Measurements from ENCODE around the gene ZFYVE26.

DNA sequence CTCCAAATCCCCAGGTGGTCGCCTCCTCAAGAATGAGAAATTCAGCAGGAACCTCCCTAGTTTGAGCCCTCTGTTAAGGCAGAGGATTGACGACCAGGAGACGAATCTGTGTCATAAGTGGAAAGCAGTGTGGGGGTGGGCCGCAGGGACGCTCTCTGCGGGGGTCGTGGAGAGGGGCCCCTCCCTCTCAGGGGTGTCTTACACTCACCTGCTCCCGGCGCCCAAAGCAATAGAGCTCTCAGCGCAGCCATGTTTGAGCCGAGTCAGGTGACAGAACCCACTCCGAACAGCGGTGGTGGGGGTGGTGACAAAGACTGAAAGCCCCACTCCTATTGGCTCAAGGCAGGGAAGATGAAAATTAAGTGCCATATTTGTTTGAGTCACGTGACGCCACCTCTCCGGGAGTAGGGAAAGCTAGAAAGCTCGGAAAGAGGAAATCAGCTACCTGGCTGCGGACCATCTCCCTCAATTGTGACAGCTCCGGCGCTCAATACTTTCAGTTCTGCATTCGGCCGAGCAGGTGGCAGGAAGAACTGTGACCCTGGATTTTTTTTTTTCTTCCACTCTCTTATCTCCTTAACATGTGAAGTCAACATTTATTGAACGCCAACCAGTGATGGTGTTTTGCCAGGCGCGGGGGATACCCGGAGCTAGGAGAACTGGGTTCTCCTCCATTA, at the start of gene ZFYVE26:
- TF ChIP-seq, protein P1, sequence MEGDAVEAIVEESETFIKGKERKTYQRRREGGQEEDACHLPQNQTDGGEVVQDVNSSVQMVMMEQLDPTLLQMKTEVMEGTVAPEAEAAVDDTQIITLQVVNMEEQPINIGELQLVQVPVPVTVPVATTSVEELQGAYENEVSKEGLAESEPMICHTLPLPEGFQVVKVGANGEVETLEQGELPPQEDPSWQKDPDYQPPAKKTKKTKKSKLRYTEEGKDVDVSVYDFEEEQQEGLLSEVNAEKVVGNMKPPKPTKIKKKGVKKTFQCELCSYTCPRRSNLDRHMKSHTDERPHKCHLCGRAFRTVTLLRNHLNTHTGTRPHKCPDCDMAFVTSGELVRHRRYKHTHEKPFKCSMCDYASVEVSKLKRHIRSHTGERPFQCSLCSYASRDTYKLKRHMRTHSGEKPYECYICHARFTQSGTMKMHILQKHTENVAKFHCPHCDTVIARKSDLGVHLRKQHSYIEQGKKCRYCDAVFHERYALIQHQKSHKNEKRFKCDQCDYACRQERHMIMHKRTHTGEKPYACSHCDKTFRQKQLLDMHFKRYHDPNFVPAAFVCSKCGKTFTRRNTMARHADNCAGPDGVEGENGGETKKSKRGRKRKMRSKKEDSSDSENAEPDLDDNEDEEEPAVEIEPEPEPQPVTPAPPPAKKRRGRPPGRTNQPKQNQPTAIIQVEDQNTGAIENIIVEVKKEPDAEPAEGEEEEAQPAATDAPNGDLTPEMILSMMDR (IDR thresholded peaks at IDR 0.05) = no peak
- TF ChIP-seq EZH2 (IDR thresholded peaks at IDR 0.05) = no peak
